GM12873 (cell line): ENCODE results near the gene LOXL3.
A peak's percentile ranks its signal among the peaks of the same experiment; 100 is the strongest.

Experiments used
- TF ChIP-seq, protein P1 (sequence below): IDR thresholded peaks from 2 replicates; pipeline ENCODE4 v1.5.1; 2012; ENCODE audit warnings: low read depth, mild to moderate bottlenecking, moderate library complexity, low read length, control low read depth; ENCODE audit not compliant: insufficient read depth; ENCODE audit errors: missing control alignments

LOXL3 gene

DNA sequence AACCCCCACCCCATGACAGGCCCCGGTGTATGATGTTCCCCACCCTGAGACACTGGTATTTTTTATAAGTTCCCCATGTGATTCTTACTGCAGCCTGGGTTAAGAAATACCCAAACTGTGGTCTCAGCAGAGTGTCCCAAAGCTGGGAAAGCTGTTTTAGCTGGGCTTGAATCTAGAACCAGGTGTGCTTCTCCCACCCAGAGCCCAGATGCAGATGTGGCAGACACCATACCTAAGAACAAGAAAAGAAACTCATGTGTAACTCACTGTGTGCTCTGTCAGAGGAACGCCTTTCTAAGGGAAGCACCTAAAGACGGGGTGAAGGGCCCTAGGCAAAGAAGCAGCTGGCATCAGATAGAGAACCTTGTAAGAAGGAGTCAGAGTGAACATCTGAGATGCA is 24.7 kb upstream of the LOXL3 start:
- TF ChIP-seq, protein P1, sequence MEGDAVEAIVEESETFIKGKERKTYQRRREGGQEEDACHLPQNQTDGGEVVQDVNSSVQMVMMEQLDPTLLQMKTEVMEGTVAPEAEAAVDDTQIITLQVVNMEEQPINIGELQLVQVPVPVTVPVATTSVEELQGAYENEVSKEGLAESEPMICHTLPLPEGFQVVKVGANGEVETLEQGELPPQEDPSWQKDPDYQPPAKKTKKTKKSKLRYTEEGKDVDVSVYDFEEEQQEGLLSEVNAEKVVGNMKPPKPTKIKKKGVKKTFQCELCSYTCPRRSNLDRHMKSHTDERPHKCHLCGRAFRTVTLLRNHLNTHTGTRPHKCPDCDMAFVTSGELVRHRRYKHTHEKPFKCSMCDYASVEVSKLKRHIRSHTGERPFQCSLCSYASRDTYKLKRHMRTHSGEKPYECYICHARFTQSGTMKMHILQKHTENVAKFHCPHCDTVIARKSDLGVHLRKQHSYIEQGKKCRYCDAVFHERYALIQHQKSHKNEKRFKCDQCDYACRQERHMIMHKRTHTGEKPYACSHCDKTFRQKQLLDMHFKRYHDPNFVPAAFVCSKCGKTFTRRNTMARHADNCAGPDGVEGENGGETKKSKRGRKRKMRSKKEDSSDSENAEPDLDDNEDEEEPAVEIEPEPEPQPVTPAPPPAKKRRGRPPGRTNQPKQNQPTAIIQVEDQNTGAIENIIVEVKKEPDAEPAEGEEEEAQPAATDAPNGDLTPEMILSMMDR = no peak

DNA sequence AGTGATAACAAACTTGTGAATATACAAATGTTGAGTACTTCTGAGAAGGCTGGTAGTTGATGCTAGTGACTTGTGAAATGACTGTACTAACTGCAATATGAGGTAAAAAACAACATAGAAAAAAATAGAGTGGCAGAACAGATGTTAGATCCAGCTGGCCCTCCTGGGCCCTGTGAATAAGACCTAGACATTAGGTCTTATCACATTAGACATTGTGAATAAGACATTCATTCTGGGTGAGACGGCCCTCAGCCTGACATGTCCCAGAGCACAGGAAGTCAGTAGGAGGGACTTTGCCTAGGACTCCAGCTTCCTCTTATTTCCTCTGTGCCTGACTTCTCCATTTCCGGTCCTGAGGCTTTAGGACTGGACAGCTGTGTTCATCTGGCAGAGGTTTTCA is 23.7 kb upstream of the LOXL3 start:
- TF ChIP-seq, protein P1 = no peak

DNA sequence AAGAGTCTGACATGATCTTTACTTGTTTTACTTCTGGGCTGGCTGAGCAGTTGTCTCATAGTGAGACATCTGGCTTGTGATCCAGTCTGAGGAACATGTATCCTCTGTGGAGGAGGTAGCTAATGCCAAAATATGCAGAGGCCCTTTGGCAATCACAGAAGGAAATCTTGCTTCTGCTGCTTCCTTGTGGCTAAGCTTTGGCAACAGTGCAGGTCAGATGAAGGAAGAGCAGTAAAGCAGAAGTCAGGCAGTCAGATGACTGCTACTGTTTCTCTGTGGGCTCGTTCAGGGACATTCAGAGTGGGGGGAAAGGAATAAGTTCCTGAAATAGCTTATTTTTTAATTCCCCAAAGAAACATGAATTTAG is 23.1 kb upstream of the LOXL3 start:
- TF ChIP-seq, protein P1 = no peak

DNA sequence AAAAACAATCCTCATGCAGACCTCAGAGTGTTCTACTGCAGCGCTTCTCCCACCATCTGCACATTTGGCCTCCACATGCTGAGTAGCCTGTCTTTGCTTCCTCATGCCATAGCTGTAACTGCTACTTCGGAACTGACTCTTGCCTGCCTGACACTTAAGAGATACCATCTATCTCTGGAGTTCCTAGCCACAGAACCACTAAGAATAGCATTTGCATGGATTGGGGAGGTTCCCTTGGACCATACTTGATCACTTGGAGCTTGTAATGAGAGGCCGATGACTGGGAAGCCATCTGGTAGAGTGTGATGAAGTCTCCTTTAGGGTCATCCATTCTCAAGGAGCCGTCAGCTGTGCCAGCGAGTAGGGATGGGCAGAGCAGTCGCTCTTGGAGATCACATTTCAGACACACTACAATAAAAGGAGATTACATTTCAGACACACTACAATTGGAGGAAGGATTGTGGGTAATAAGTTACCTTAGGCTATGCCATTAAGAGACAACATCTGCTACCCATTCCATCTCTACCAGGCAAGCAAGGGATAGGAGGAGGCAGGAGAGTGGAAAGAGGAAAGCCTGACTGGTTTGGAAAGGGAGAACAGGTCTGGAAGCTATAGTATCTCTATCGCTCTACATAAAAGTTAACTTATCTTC is 22.6 kb upstream of the LOXL3 start:
- TF ChIP-seq, protein P1 = no peak

DNA sequence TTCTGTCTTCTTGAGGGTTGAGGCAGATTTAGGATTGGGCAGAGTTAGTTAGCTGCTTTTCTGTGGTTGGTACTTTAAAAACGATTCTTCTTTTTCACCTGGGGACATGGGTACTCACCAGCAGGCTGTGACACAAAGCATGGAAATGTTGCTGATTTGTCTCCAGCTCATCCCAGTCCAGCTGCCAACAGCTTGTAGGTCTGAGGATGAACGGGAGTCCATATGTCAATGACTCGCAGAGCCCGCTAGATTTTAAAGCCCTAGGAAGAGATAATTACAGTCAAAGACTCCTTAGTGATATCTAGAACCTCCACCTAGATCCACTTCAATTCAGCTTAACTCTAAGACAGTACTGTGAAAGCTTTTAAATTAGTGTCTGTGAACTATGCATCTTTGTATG is 21.6 kb upstream of the LOXL3 start:
- TF ChIP-seq, protein P1 = no peak

DNA sequence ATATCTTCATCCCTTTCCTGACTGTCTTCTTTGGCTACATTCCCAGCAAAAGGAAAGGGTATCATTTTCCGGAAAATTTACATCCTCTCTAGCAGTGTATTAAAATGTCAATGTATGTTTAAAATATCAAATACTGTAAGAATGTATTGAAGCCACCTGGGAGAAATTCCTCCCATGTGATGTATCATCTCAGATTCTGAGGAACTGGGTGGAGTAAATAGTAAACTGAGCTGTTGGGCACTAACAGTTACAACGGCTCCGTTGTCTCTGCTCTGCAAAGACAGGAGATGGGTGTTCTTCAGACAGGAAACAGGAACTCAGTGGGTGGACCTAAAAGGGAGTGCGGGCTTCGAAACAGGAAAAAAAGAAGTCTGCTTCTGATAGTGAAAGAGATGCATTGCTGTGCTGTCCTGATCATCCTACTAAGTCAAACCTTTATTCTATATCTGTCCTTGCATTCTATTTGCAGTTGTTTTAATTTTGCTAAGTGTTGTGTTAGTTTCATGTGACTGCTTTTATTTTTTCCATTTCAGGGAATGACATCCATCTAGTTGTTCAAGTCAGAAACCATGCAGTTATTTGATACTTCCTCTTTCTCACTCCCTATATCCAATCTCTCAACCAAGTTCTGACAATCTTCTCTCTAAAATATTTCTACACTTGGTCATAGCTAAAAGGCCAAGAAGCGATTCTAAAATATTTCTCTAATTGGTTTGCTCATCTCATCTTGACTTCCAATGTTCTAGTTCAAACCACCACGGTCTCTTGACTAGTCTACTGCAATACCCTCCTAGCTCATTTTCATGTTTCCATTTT is 20.2 kb upstream of the LOXL3 start:
- TF ChIP-seq, protein P1 = no peak

DNA sequence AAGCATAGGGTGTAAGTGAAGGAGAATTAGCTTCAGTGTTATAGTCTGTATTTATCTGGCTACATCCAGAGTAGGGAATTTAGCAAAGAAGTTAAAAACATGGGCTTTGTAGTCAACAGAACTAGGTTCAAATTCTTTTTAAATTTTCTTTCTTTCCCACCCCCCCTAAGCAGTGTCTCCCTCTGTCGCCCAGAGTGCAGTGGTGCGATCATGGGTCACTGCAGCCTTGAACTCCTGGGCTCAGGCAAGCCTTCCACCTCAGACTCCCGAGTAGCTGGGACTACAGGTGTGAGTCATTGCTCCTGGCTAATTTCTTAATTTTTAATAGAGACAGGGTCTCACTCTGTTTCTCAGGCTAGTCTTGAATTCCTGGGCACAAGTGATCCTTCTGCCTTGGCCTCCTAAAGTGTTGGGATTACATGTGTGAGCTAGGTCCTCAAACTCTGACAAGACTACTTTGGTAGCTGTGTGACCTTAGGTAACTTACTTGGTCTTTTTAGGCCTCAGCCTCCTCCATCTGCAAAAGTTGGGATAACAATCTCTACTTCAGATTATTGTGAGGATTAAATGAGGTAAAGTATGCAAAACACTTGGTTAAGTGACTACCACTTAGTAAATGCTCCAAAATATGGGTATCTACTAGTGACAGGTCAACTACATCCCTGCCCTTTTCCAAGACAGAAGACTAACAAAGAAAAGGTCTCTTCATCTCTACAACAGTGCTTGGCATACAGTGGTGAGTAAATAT is 18.6 kb upstream of the LOXL3 start:
- TF ChIP-seq, protein P1 = peak; percentile 58
